SK-N-SH treated with all-trans-retinoic acid at 6 μM for 48 hours (cell line): ENCODE data around the gene CLTB.

Experiments used
- RARB ChIP-seq: fragments of 250-450 bp; sonication (Bioruptor Pico); IDR thresholded peaks from 2 replicates; pipeline ENCODE4 v1.8.0; 2021; ENCODE audit warnings: mild to moderate bottlenecking, moderate library complexity
- SNAI2 ChIP-seq: fragments of 250-450 bp; sonication (Bioruptor Pico); IDR thresholded peaks from 2 replicates; pipeline ENCODE4 v1.5.0; 2020; ENCODE audit warnings: mild to moderate bottlenecking, moderate library complexity
- TOX ChIP-seq: fragments of 250-450 bp; sonication (Bioruptor Pico); IDR thresholded peaks from 2 replicates; pipeline ENCODE4 v1.8.0; 2021; ENCODE audit warnings: mild to moderate bottlenecking, moderate library complexity, borderline replicate concordance
- ZFP3 ChIP-seq: fragments of 250-450 bp; sonication (Bioruptor Pico); IDR thresholded peaks from 2 replicates; pipeline ENCODE4 v1.5.0; 2020; ENCODE audit warnings: mild to moderate bottlenecking, moderate library complexity
- ZFP30 ChIP-seq: fragments of 450-650 bp; formaldehyde crosslinking; IDR thresholded peaks from 2 replicates; pipeline ENCODE4 v1.5.0; 2022; ENCODE audit warnings: mild to moderate bottlenecking, moderate library complexity
- TF ChIP-seq, protein P1 (sequence below): fragments of 250-450 bp; sonication (Bioruptor Pico); IDR thresholded peaks from 2 replicates; pipeline ENCODE4 v1.8.0; 2020; ENCODE audit warnings: mild to moderate bottlenecking, moderate library complexity, borderline replicate concordance

DNA sequence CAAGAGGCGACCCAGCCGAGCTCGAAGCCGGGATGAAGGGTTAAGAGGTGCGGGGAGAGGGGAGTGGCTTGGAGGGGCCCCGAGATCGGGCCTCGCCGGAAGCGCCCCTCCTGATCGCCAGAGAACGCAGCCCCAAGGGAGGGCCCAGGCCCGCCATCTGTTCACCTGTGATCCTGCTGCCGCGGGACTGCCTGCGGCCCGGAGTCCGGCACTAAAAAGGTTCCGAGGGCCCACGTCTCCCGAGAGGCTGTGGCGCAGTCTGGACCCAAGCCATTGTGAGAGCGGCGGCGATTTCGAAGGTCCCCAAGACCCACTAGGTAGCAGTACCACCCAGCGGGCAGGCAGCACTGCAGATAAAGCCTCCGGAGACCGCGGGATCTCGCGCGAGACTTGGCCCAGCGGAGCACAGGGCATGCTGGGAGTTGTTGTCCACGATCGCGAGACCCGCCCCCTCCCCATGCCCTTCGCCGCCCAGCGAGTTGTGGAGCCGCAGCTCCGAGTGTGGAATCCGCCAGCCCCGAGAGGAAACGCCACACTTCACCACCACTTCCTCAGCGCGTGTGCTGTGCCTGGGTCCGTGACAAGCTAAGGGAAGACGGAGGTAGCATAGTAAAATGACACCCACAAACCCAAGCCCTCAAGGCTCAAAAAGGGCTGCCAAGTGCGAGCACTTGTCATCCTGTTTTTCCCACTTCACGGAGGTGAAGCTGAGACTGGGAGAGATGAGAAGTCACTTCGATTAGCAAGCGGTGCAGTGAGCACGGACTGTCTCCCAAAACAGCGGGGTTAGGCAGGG lies 54.7 kb downstream of the CLTB start, which contains the start of gene KIAA1191:
- TF ChIP-seq RARB (CRISPR knock-in tag) (no peak), ZFP3 (CRISPR knock-in tag) (no peak), SNAI2 (CRISPR knock-in tag) (no peak), TOX (no peak), ZFP30 (no peak)
- TF ChIP-seq, protein P1, sequence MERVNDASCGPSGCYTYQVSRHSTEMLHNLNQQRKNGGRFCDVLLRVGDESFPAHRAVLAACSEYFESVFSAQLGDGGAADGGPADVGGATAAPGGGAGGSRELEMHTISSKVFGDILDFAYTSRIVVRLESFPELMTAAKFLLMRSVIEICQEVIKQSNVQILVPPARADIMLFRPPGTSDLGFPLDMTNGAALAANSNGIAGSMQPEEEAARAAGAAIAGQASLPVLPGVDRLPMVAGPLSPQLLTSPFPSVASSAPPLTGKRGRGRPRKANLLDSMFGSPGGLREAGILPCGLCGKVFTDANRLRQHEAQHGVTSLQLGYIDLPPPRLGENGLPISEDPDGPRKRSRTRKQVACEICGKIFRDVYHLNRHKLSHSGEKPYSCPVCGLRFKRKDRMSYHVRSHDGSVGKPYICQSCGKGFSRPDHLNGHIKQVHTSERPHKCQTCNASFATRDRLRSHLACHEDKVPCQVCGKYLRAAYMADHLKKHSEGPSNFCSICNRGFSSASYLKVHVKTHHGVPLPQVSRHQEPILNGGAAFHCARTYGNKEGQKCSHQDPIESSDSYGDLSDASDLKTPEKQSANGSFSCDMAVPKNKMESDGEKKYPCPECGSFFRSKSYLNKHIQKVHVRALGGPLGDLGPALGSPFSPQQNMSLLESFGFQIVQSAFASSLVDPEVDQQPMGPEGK, result no peak
